Measurements from ENCODE around the gene ZNF24.
A peak's percentile ranks its signal among the peaks of the same experiment; 100 is the strongest.

The ZNF24 gene

GRCh38 chr18:35348001-35348400 is 3.8 kb upstream of the ZNF24 start:
- Histone ChIP-seq H3K9ac (ENCODE audit: low read length) (no peak overlapping the region), H3K9me3 (ENCODE audit: control insufficient read depth, low read depth, low read length) (no peaks in the 10 kb centered on the region), H3K27me3 (ENCODE audit: control insufficient read depth, insufficient read depth, low read length) (no peaks in the 10 kb centered on the region), H3K4me1 (ENCODE audit: control insufficient read depth, low read depth, low read length) (peaks cover 12% of the 10 kb centered on the region), H3K36me3 (ENCODE audit: control insufficient read depth, low read depth, low read length) (no peaks in the 10 kb centered on the region), H3K4me3 (ENCODE audit: low read length) (no peak overlapping the region), H3K27ac (ENCODE audit: low read length) (no peak overlapping the region)

DNA sequence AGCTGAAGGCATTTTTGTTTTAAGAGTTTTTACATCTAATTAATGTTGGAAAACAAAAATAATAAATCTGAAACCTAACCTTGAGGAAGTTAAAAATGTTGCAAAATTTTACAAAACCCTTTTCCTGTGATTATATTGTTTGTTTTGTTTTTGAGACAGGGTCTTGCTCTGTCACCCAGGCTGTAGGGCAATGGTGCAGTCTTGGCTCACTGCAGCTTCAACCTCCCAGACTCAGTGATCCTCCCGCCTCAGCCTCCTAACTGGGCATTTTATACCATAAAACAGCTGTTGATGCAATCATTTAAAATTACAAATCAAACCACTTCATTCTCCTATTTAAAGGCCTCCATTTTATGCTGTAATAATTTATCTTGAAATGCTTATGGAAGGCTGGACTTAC is 1.7 kb upstream of the ZNF24 start:
- Histone ChIP-seq H3K4me3 (ENCODE audit: low read length) (no peak overlapping the region), H3K27me3 (ENCODE audit: control insufficient read depth, insufficient read depth, low read length) (no peaks in the 10 kb centered on the region), H3K27ac (ENCODE audit: low read length) (no peak overlapping the region), H3K4me1 (ENCODE audit: control insufficient read depth, low read depth, low read length) (peaks cover 13% of the 10 kb centered on the region), H3K36me3 (ENCODE audit: control insufficient read depth, low read depth, low read length) (no peaks in the 10 kb centered on the region), H3K9me3 (ENCODE audit: control insufficient read depth, low read depth, low read length) (no peaks in the 10 kb centered on the region), H3K9ac (ENCODE audit: low read length) (no peak overlapping the region)

DNA sequence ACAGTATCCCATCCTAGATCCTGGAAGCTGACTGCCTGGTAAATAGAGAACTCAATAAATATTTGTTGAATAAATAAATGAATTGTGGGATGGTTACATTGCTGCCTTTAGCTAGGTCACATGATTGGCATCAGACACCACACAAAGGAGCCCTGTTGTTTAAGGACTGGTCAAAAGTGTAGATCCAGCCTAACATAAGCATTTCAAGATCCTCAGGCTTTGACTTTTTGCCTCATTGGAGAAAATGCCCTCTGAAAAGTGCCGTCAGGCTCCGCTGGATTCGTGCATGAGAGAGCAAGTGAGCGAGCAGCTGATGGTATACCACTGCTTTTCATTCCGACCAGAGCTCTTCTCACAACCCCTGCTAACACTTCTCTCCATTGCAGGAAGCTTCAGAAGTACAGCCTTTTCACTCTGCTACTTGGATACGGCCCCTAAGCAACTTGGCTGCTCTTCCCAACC is 1.3 kb upstream of the ZNF24 start:
- peaks cover under 1% of the 10 kb centered on the region for H3K36me3 ChIP-seq (ENCODE audit: control insufficient read depth, low read depth, low read length)
- H3K4me3 ChIP-seq (ENCODE audit: low read length), result no peak overlapping the region
- H3K9ac ChIP-seq (ENCODE audit: low read length), result no peak overlapping the region
- H3K9me3 ChIP-seq (ENCODE audit: control insufficient read depth, low read depth, low read length), result no peaks in the 10 kb centered on the region
- peaks cover 13% of the 10 kb centered on the region for H3K4me1 ChIP-seq (ENCODE audit: control insufficient read depth, low read depth, low read length)
- H3K27ac ChIP-seq (ENCODE audit: low read length), result no peak overlapping the region
- H3K27me3 ChIP-seq (ENCODE audit: control insufficient read depth, insufficient read depth, low read length), result no peaks in the 10 kb centered on the region

DNA sequence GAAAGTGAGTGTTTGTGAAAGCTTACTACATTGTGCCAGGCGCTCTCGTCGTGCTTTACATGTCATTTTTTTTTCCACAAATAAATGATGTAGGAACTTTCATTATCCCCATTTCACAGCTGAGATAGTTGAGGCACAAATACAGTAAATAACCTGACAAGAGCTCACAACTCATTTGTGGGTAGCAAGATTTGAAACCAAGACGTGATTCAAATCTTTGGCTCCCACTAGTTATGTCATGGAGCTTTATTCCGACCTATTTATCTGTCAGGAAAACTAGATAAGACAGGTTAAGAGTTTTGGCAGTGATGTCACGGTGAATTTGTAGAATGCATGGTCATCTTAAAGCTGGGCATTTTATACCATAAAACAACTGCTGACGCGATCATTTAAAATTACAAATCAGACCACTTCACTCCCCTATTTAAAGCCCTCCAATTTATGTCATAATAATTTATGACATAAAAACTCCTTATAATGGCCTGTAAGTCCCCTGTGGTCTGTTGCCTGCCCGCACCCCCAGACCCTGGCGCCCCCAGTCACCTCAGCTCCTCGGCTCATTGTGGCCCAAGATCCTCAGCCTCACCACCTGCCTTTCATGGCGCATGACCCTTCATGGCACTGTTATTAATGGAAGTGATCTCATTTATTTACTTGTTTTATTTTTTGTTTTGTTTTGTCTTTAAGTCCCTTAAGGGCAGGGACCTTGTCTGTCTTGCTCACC is 678 bp upstream of the ZNF24 start:
- Histone ChIP-seq H3K27me3 (ENCODE audit: control insufficient read depth, insufficient read depth, low read length) (no peaks in the 10 kb centered on the region), H3K27ac (ENCODE audit: low read length) (peak overlapping the region; percentile 77), H3K4me3 (ENCODE audit: low read length) (peak overlapping the region; percentile 95), H3K4me1 (ENCODE audit: control insufficient read depth, low read depth, low read length) (peaks cover 13% of the 10 kb centered on the region), H3K9me3 (ENCODE audit: control insufficient read depth, low read depth, low read length) (no peaks in the 10 kb centered on the region), H3K36me3 (ENCODE audit: control insufficient read depth, low read depth, low read length) (peaks cover 6% of the 10 kb centered on the region), H3K9ac (ENCODE audit: low read length) (peak overlapping the region; percentile 99)

DNA sequence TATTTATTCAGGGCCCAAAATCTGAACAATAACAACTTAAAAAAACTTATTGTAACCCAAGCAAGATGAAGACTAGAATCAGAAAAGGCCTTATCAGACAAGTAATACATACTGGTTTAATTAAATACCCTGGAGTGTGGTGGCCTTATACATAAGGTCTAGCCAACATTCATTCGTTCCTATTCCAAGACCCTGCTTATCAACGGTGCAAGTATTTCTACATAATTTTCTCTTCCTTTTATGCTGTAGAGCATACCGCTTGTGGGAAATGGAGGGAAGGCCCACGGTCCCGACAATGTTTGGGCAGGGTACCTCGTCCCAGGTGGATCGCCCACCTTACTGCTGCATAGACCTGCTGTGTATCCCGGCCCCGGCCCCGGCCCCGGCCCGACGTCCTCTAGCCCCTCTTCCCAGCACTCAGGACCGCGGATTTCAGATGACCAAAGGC is 708 bp downstream of the ZNF24 start:
- Histone ChIP-seq H3K4me3 (ENCODE audit: low read length) (peak overlapping the region; percentile 95), H3K27me3 (ENCODE audit: control insufficient read depth, insufficient read depth, low read length) (no peaks in the 10 kb centered on the region), H3K27ac (ENCODE audit: low read length) (no peak overlapping the region), H3K4me1 (ENCODE audit: control insufficient read depth, low read depth, low read length) (peaks cover 13% of the 10 kb centered on the region), H3K9me3 (ENCODE audit: control insufficient read depth, low read depth, low read length) (no peaks in the 10 kb centered on the region), H3K9ac (ENCODE audit: low read length) (peak overlapping the region; percentile 99), H3K36me3 (ENCODE audit: control insufficient read depth, low read depth, low read length) (peaks cover 20% of the 10 kb centered on the region)

DNA sequence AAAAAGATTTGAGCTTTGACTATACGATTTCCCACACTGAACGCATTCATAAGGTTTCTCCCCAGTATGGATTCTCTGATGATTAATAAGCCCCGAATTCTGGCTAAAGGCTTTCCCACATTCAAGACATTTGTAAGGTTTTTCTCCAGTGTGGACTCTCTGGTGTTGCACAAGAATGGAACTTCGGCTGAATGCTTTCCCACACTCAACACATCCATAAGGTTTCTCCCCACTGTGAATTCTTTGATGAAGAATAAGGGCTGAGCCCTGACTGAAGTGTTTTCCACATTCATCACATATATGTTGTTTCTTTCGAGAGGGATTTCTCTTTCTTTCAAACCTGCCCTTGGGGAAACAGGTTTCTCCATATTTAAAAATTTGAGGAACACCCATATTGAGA is 6.9 kb downstream of the ZNF24 start:
- H3K27ac ChIP-seq (ENCODE audit: low read length), result no peak overlapping the region
- H3K4me3 ChIP-seq (ENCODE audit: low read length), result no peak overlapping the region
- H3K4me1 ChIP-seq (ENCODE audit: control insufficient read depth, low read depth, low read length), result peaks cover under 1% of the 10 kb centered on the region
- peaks cover 78% of the 10 kb centered on the region for H3K36me3 ChIP-seq (ENCODE audit: control insufficient read depth, low read depth, low read length)
- H3K27me3 ChIP-seq (ENCODE audit: control insufficient read depth, insufficient read depth, low read length), result no peaks in the 10 kb centered on the region
- H3K9ac ChIP-seq (ENCODE audit: low read length), result no peak overlapping the region
- H3K9me3 ChIP-seq (ENCODE audit: control insufficient read depth, low read depth, low read length), result no peaks in the 10 kb centered on the region

- Histone ChIP-seq H3K27me3 (ENCODE audit: control insufficient read depth, insufficient read depth, low read length) (no peaks in the 10 kb centered on the region), H3K9ac (ENCODE audit: low read length) (no peak overlapping the region), H3K4me1 (ENCODE audit: control insufficient read depth, low read depth, low read length) (peaks cover 6% of the 10 kb centered on the region), H3K36me3 (ENCODE audit: control insufficient read depth, low read depth, low read length) (peaks cover 81% of the 10 kb centered on the region), H3K4me3 (ENCODE audit: low read length) (no peak overlapping the region), H3K27ac (ENCODE audit: low read length) (no peak overlapping the region), H3K9me3 (ENCODE audit: control insufficient read depth, low read depth, low read length) (no peaks in the 10 kb centered on the region)
These were observed 8.4 kb downstream of the ZNF24 start for GRCh38 chr18:35335866-35336265.

GRCh38 chr18:35334821-35335220 is 9.4 kb downstream of the ZNF24 start:
- H3K27ac ChIP-seq (ENCODE audit: low read length), result no peak overlapping the region
- H3K9me3 ChIP-seq (ENCODE audit: control insufficient read depth, low read depth, low read length), result no peaks in the 10 kb centered on the region
- no peak overlapping the region for H3K9ac ChIP-seq (ENCODE audit: low read length)
- H3K27me3 ChIP-seq (ENCODE audit: control insufficient read depth, insufficient read depth, low read length), result no peaks in the 10 kb centered on the region
- peaks cover 6% of the 10 kb centered on the region for H3K4me1 ChIP-seq (ENCODE audit: control insufficient read depth, low read depth, low read length)
- no peak overlapping the region for H3K4me3 ChIP-seq (ENCODE audit: low read length)
- peaks cover 74% of the 10 kb centered on the region for H3K36me3 ChIP-seq (ENCODE audit: control insufficient read depth, low read depth, low read length)

DNA sequence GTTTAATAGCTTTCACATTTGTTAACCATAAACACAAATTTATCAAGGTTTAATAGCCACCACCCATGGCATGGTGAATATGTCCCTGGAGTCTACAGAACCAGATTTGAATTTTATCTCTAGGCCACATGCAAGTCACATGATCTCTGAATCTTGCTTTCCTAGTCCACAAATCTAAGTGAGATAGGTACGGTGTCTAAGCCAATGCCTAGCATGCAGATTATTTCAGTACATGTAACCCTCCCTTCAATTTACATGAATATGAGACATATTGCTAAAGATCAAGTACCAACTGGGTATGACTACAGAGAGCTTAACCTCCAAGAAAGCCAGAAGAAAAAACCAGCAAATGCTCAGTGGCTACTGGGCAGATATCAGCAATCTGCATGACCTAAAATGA is 10.0 kb downstream of the ZNF24 start:
- Histone ChIP-seq H3K9me3 (ENCODE audit: control insufficient read depth, low read depth, low read length) (no peaks in the 10 kb centered on the region), H3K4me3 (ENCODE audit: low read length) (no peak overlapping the region), H3K9ac (ENCODE audit: low read length) (no peak overlapping the region), H3K27me3 (ENCODE audit: control insufficient read depth, insufficient read depth, low read length) (no peaks in the 10 kb centered on the region), H3K36me3 (ENCODE audit: control insufficient read depth, low read depth, low read length) (peaks cover 68% of the 10 kb centered on the region), H3K27ac (ENCODE audit: low read length) (no peak overlapping the region), H3K4me1 (ENCODE audit: control insufficient read depth, low read depth, low read length) (peaks cover 6% of the 10 kb centered on the region)

- Histone ChIP-seq H3K27me3 (ENCODE audit: control insufficient read depth, insufficient read depth, low read length) (no peaks in the 10 kb centered on the region), H3K9ac (ENCODE audit: low read length) (no peak overlapping the region), H3K4me1 (ENCODE audit: control insufficient read depth, low read depth, low read length) (peaks cover 6% of the 10 kb centered on the region), H3K4me3 (ENCODE audit: low read length) (no peak overlapping the region), H3K9me3 (ENCODE audit: control insufficient read depth, low read depth, low read length) (no peaks in the 10 kb centered on the region), H3K27ac (ENCODE audit: low read length) (no peak overlapping the region), H3K36me3 (ENCODE audit: control insufficient read depth, low read depth, low read length) (peaks cover 41% of the 10 kb centered on the region)
These were observed 12.7 kb downstream of the ZNF24 start for GRCh38 chr18:35331367-35332087.

- H3K27ac ChIP-seq (ENCODE audit: low read length), result no peak overlapping the region
- peaks cover 18% of the 10 kb centered on the region for H3K36me3 ChIP-seq (ENCODE audit: control insufficient read depth, low read depth, low read length)
- H3K27me3 ChIP-seq (ENCODE audit: control insufficient read depth, insufficient read depth, low read length), result no peaks in the 10 kb centered on the region
- H3K4me1 ChIP-seq (ENCODE audit: control insufficient read depth, low read depth, low read length), result peaks cover 16% of the 10 kb centered on the region
- H3K9me3 ChIP-seq (ENCODE audit: control insufficient read depth, low read depth, low read length), result no peaks in the 10 kb centered on the region
- H3K9ac ChIP-seq (ENCODE audit: low read length), result no peak overlapping the region
- no peak overlapping the region for H3K4me3 ChIP-seq (ENCODE audit: low read length)
These were observed 15.4 kb downstream of the ZNF24 start for GRCh38 chr18:35328868-35329267.
